Activated CD4-positive, alpha-beta T cell treated with anti-CD3 and anti-CD28 coated beads, Interleukin-2, amount 50 U/mL, for 4 hours (primary cell): ENCODE data around the gene SMG9.

Source experiments
- DNase-seq, 2 experiments: peaks; one replicate each; pipeline ENCODE4 v3.0.0-alpha.2; 2020

Gene SMG9

DNA sequence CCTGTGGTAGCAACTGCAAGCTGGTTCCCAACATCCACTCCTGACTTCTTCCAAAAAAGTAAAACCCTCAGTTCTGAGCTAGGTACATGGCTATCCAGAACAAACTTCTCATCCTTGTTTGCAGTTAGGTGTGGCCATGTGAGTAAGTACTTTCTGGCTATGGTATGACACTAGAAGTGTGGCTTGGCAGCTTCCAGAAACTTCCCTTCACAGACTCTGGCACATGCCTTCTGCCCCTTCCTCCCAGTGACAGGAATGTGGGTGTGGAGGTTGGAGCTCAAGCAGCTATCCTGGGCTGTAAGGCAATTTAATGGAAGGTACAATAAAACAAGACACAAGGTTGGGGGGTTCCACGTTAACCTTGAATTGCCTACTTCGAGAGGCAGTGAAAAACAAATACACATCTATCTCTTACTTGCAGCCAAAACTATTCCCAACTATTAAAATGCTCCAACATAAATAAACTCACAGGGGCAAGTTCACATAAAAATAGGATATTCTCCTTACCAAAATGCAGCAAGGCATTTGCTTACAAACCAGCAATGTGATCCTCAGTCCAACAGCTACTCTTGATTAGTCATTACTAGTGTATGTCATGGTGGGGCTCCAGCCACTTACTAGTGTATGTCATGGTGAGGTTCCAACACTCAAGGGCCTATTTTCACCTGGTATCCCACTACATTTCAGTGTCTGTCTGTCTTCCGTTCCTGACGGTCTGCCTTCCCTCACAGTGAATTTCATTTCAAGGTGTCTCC is 3.1 kb downstream of the SMG9 start:
- no peak for DNase-seq

DNA sequence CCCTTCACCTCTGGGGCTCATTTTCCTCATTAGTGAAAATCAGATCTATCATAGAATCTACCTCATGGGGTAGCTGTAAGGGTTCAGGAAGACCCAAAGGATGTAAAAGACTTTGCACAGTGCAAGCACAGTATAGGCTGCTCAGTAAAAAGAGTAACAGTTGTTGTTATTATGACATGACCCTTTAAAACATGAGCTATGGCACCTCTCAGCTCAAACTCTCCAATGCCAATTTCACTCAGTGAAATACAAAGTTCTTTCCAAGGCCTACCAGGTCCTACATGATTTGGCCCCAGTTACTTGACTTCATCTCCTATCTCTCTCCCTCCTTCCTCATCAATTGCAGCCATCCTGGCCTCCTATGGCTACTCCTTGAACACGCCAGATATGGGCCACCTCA is 4.9 kb downstream of the SMG9 start:
- DNase-seq, result no peak

DNA sequence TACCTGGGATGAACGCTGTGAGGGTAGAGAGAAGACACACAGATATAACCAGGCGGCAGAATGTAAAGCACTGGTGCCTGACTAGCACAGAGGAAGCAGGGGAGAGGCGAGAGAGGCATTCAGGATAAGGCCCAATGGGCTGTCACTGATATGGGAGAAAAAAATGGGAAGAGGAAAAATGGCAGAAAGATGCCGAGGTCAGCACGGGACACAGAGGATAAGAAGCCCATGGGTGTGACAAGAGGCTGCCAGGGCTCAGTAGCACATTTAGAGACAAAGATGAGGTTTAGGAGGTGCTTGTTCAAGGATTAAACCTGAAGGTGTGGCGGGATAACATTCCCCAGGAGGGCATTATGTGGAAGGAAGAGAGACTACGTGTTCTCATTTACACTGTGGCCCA is 5.6 kb downstream of the SMG9 start:
- DNase-seq, result no peak

DNA sequence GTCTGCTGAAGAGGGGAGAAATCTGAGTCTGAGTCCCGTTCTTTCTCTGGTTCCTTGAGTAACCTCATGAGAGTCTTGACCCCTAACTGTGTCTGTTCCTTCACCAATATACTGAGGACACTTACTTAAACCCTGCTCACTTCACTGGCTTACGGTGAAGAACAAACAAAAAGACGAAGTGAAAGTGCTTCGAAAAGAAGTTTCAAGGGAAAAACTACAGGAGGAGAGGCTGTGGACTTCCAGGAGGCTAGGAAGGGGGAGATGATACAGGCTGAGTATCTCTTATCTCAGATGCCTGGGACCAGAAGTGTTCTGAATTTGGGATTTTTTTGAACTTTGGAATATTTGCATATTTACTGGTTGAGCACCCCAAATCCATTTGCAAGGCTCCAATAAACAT is 6.1 kb downstream of the SMG9 start:
- no peak for DNase-seq

DNA sequence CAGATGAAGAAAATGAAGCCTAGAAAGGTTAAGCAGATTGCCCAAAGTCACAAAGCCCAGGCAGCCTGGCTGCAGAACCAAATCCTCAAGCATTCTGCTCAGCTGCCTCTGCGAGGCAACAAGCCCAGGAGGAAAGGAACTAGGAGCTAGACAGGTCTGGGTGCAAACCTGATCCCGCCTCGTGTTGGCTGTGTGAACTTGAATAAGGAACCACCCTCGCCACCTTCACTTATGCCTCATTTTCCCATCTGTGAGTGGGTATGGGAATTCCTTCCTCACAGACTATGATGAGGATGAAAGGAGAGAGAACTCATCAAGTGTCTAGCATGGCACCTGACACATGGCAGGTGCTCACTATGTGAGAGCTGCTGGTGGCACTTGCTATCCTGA is 6.6 kb downstream of the SMG9 start:
- DNase-seq, result no peak

DNA sequence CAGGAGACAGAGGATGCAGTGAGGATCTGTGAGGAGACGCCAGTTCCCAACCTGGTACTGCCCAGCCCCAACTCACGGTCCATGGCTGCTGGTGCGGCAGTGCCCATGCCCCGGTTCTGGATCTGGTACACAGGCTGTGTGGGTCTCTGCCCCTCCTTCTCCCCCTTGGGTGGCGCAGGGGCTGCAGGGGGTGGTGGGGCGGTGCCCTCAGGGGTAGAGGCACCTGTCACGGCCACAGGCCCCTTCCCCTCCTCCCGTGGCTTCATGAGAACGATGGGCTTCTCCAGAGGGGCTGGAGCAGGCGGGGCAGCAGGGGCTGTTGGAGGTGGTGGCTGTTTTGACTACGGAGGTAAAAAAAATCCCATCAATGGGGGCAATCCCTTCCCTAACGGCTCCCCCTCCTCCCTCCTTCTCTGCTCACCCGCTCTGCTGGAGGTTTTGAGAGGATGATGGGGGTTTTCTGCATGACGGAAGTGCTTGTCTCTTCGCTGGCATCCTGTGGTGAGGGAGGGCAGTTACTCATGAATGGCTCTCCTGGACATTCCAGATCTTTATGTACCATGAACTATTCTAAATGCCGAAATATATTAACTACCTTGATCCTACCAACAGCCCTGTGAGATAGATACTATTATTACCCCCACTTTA is 7.1 kb downstream of the SMG9 start:
- no peak for DNase-seq

DNA sequence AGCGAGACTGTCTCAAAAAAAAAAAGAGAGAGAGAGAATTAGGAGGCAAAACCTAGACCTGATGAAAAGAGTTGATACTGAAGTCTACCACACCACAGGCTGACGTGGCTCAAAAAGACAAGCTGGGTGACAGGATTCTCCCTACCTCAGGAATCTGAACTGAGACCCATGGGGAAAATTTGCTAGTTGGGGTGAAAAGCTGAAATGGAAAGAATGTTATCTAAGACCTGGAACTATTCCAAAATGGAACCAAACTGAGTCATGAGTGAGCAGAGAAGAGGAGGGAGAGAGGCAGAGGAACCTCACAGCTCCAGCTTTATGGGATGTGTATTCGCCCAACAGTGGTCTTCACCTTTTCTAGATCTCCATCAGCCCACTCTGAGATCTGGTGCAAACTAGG is 11.7 kb downstream of the SMG9 start:
- DNase-seq, result no peak

DNA sequence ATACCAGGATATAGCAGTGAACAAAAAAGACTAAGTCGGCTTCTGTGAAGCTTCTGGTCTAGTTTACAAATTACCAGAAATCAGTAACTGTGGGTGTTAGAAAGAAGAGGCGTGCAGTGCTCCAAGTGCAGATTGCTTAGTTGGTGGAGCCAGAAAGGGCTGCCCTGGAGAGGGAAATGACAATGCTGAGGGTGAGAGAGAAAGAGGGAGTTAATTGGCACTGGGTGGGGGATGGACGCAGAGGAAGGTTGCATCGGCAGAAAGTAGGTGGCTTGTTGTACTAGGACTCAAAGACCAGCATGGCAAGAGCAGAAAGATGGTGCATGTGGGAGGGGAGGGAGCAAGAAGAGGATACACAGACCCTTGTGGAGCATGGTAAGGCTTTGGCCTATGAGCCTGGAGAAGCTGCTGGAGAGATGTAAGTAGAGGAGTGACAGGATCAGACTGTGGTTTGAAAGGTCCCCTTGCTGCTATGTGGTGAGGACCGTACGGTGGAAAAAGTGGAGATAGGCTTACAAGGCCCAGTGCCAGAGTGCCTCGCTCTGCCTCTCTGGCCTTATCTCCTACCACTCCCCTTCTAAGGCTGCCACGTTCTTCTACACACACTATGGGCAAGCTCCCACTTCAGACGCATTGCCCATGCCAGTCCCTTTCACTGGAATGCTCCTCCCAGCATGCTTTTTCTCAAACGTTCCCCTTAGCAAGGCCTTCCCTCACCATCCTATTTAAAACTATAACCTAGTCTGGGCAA is 13.5 kb downstream of the SMG9 start:
- no peak for DNase-seq

DNA sequence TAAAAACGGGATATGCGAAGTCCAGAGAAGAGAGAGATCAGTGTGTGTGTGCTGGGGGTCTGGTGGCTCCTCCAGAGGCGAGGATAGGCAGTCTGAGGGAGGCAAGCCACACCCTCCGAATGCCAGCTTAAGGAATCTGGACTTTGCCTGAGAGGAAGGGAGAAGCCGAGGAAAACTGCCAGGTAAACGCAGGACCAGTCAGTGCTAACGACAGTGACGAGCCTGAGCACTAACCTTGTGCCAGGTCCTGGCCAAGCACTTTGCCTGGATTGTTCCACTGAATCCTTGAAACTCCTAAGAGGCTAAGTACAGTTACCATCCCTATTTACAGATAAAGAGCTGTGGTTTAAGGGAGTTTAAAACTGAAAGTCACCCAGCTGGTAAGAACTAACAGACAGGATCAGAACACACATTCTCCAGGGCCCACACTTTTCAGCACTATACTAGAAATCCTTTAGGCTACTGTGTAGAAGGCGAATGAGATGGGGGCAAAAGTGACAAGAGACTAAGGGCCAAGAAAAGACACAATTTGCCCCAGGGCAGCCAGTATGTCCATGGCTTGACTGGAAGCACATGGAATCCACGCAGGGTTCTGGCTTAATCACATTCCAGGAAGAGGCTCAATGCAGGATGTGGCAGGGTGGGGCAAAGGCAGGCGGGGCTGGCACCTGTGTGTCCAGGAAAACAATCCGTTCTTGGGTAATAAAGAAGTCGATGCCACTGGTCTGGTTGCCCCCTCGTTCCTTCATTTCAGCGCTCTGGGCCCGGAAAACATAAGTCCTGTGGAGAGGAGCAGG is 15.1 kb downstream of the SMG9 start:
- no peak for DNase-seq

DNA sequence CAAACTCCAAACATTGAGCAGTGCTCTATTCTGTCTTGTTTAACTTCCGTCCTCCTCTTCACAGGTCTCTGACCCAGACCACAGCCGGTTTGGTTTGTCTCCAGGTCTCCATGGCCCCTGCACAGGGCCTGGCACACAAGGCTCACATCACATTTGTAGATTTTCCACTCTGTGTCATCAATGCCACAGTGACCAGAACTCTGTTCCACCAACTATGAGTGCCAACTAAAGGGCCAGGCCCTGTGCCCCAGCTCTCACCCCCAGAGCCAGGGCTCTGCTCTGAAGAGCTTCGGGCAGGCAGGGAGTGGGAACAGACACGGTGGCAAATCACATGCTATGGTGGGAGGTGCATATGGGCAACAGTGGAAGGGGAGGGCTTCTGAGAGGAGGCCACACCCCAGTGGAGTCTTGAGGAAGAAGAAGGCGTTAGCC is 16.0 kb downstream of the SMG9 start:
- DNase-seq, result no peak

DNA sequence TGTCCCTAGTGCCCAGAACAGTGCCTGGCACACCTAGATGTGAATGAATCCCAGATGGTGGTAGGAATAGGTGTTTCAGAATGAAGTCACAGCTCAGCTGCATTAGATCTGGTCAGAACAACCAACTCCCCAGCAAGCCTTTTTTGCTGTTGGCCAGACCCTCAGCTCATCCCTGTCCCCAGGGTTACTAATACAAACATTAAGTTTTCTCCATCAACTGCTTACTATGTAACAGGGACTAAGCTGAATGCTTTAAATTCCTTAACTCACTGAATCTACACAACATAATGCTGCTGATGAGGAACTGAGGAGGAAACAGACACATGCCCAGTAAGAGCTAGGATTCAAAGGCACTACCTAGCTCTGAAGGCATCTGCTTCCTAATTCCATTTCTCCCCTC is 18.8 kb downstream of the SMG9 start:
- no peak for DNase-seq

DNA sequence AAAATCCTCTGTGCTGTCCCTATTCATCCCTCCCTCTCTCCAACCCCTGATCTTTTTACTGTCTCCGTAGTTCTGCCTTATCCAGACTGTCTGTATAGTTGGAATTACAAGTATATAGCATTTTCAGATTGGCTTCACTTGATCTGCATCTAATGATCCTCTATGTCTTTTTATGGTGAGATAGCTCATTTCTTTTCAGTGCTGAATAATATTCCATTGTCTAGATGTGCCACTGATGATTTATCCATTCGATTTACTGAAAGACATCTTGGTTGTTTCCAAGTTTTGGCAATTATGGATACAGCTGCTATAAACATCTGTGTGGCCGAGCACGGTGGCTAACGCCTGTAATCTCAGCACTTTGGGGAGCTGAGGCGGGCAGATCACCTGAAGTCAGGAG is 19.7 kb downstream of the SMG9 start:
- no peak for DNase-seq

DNA sequence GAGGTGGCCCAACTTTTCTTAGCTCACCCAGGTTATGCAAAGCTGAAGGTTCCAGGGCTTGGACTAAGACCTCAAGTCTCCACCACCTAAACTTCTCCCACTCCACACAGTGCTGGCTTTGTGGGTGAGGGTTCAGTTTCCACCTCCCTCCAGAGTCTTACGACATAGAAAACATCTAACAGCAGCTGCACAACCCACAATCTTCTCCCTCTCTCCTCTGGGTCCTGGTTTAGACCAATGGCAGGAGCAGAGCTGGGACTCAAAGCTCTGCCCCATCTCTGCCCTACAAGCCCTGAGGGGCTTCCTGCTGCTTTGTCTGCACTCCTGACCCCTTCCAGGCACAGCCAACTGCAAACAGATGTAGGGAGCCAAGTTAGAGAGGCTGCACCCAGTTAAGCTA is 22.9 kb downstream of the SMG9 start:
- DNase-seq, result no peak

DNA sequence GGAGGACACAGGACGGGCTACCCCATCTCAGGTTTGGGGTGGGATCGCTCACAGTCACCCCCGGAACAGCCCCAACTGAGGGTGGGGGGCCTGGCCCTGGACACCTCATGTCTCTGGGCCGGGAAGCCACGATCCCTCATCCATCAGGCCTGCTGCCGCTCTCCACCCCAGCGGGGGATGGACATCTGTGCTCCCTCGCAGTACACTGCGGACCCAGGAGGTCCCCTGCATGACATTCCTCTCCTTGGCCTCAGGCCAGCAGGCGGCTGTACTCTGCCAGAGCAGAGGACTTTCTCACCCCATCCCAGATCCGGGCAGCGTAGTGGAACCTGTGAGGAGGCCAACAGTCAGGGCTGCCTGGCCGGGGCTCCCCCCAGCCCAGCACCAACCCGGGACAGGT is 23.4 kb downstream of the SMG9 start:
- DNase-seq, result no peak

DNA sequence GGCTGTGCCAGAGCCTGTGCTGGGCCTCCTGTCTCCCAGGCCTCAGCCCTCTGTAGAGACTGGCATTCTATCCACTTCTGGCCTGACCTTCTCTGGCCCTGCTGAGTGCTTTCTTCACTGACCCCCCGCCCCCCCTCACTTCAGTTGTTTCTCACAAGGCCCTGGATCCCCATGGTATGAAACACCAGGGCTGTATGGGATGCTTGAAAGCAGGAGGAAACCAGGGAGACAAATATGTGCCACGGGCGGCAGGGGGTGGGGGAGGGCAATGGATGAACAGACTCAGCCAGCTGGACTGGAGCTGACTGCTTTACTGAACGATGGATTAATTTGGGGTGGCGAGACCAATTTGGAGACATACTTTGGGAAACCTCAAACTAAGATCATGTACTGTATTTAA is 24.8 kb downstream of the SMG9 start:
- no peak for DNase-seq

DNA sequence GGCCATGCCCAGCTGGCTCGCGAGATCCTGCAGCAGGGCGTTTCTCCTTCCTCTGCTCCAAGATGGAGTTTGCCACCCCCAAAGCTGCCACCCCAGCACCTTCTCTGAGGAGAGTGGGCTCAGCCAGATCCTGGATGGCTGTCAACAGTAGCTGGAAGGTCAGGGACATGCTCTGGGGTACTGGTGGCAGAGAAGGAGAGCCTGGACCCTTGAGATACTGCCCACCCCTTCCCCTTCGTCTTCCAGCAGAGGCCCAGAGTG is 27.2 kb downstream of the SMG9 start:
- DNase-seq, result no peak

DNA sequence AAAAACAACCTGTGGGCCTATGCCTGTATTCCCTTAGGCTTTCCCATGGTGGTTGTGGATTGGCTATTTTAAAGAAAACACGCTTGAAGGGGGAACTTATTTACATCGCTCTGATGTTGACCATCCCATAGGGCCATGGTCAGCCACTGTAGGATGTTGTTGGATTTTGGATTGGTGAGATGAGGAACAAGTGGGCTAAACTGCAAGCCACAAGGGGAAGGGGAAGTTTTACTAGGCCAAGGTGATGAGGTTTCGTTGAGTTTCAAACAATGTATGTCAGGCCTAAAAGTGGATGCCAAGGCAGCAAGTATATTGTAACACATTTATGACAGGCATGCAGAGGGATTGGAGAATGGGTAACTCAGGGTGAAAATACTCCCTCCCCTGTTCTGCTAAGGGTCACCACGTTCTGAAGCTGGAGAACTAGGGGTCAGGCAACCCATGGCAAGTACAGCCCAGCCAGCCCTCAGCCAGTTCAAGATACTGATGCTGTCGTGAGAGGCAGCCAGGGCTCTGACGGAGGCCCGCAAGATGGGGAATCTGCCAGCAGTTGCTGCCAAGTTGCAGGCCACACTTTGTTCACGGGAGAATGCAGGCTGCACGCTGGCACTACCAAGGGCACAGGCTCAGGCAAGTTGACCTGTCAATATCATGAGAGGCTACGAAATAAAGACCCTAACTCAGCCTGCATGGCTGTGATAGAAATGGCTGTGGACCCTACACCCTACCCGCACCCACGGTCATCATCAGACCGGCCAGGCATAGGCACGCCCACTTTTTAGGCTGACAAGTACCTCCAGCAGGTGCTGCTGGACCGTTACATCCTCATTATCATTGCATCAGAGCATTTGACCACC is 27.8 kb downstream of the SMG9 start:
- no peak for DNase-seq

DNA sequence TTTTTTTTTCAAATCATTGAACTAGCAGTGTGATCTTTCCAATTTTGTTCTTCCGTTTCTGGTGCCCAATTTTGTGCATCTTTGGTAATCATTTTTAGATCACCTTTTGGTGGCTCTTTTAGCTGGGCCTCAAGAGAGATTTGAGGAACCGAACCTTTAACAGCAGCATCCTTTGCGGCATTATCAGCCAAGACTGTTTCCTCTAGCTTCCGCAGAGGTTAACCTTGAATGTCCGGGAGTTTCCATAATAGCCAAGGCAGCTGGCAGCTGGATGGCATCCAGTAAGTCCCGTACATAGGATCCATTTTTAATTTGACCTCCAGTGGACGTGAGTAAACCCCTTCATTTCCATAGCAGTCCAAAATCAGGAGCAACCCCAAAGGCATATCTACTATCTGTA is 29.3 kb downstream of the SMG9 start:
- DNase-seq, result no peak

DNA sequence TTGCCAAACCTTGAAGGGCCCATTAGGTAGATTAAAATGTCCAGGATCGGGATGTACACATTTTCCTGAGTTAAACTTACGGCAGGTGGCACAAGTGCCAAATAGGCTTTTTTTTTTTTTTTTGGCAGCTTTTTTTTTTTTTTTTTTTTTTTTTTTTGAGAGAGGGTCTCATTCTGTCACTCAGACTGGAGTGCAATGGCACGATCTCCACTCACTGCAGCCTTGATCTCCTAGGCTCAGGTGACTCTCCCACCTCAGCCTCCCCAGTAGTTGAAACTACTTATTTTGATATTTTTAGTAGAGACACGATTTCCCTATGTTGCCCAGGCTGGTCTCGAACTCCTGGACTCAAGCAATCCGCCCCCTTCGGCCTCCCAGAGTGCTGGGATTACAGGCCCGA is 29.9 kb downstream of the SMG9 start:
- DNase-seq, result no peak

DNA sequence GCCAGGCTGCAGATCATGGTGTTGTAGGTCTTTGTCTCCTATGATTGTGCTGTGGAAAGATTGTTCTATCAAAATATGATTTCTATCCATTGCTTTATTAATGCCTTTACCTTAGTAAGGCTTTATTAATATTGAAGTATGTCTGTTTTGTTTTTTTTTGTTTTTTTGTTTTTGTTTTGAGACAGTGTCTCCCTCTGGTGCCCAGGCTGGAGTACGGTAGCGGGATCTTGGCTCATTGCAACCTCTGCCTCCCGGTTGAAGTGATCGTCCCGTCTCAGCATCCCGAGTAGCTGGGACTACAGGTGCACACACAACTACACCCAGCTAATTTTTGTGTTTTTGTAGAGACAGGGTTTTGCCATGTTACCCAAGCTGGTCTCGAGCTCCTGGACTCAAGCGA is 31.2 kb downstream of the SMG9 start:
- no peak for DNase-seq

DNA sequence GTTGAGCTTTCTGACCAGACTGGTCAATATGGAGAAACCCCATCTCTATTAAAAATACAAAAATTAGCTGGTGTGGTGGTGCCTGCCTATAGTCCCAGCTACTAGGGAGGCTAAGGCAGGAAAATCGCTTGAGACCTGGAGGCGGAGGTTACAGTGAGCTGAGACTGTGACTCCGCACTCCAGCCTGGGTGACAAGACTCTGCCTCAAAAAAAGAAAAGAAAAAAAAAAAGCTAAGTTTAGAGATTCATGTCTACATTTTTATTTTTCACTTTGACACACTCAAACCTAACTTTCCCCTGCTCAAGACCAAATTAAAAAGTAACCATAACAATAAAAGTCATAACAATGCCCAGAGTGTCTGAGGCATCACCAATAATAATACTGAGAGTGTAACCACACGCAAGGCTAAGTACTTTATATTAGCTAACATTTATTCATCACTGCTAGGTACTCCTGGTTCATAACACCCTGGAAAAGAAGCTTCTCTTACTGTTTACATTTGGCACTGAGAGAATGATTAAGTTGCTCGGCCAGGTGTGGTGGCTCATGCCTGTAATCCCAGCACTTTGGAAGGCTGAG is 33.2 kb downstream of the SMG9 start:
- DNase-seq, result no peak

DNA sequence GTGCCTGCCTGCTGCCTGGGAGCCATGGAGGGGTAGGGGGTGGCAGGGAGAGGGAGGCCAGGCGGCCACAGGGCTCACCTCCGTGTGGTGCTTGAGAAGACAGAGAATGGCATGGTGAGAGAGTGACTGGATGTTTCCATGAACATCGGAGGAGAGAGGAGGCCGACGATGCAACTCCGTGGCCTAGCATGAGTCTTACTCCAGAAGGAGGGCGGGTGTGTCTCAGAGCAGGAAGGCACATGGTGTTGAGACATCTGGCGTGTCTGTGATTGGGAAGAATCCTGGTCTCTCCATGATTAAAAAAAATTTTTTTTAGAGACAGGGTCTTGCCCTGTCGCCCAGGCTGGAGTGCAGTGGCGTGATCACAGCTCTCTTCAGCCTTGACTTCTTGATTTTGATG is 33.8 kb downstream of the SMG9 start:
- DNase-seq, result no peak
